HCT116 (cell line): Measurements from ENCODE around the gene RIPK4.

Source experiments
- CTCF ChIP-seq, 3 experiments: fragments of 200-600 bp in 1 of 3; sonication (generic) in 1 of 3; IDR thresholded peaks in 2 of 3; conservative IDR thresholded peaks in 1 of 3; 2 replicates each; pipeline ENCODE4 v1.5.1; 2012 to 2017; ENCODE audit warnings: low read depth in 2 of 3, low read length in 2 of 3, antibody characterized with exemption in 1 of 3, borderline replicate concordance in 1 of 3, control low read depth in 1 of 3, mild to moderate bottlenecking in 1 of 3, mixed read lengths in 1 of 3, mixed run types in 1 of 3, moderate library complexity in 1 of 3; ENCODE audit not compliant: insufficient read depth in 1 of 3
- EZH2 ChIP-seq: fragments of 200-600 bp; sonication (generic); IDR thresholded peaks from 2 replicates; pipeline ENCODE4 v1.6.1; 2017; ENCODE audit warnings: antibody characterized with exemption, mixed run types
- POLR2A ChIP-seq: IDR thresholded peaks from 2 replicates; pipeline ENCODE4 v1.7.0; 2011; ENCODE audit warnings: borderline replicate concordance; ENCODE audit not compliant: insufficient read depth, insufficient read length; ENCODE audit errors: extremely low read depth
- POLR2AphosphoS5 ChIP-seq: IDR thresholded peaks from 2 replicates; pipeline ENCODE4 v1.6.1; 2011; ENCODE audit warnings: mild to moderate bottlenecking, low read depth, low read length, moderate library complexity
- RAD21 ChIP-seq: IDR thresholded peaks from 2 replicates; pipeline ENCODE4 v1.6.1; 2012; ENCODE audit warnings: low read depth, mild to moderate bottlenecking
- SRF ChIP-seq: IDR thresholded peaks from 2 replicates; pipeline ENCODE4 v1.6.1; 2012; ENCODE audit warnings: low read depth
- TCF7L2 ChIP-seq: IDR thresholded peaks from 2 replicates; pipeline ENCODE4 v1.7.0; 2011; ENCODE audit warnings: borderline replicate concordance, inconsistent platforms; ENCODE audit not compliant: insufficient read depth, insufficient read length; ENCODE audit errors: extremely low read depth
- YY1 ChIP-seq: IDR thresholded peaks from 2 replicates; pipeline ENCODE4 v1.6.1; 2011; ENCODE audit warnings: low read length, low read depth, moderate library complexity, mild to moderate bottlenecking; ENCODE audit not compliant: insufficient replicate concordance; ENCODE audit errors: extremely low read depth
- ZFX ChIP-seq: fragments of 450-650 bp; IDR thresholded peaks from 2 replicates; pipeline ENCODE4 v1.6.1; 2017

- TF ChIP-seq RAD21, result no peak
- TF ChIP-seq ZFX, result no peak
- TF ChIP-seq CTCF (IDR thresholded peaks at IDR 0.05 in 2 of 3, conservative IDR thresholded peaks at IDR 0.05 in 1 of 3; ENCODE audit: borderline replicate concordance in 1 of 3, insufficient read depth in 1 of 3, low read depth in 2 of 3, low read length in 2 of 3), result no peak
- no peak for TF ChIP-seq TCF7L2
- no peak for TF ChIP-seq POLR2A
- no peak for TF ChIP-seq SRF
- TF ChIP-seq YY1, result no peak
- no peak for TF ChIP-seq POLR2AphosphoS5
- TF ChIP-seq EZH2, result no peak
Measured at GRCh38 chr21:41703857-41704501, 62.9 kb downstream of the RIPK4 start.
